Spleen (tissue), 11 donors: ENCODE results near the gene STK35. TPM values are rescaled to one million over a fixed set of nuclear protein-coding genes. Genes with fewer than 3 reads are reported as not detected.

Source experiments
- DNase-seq: peaks from one replicate; pipeline ENCODE4 v3.0.0-alpha.2; 2020
- H3K27ac ChIP-seq, 8 donors: fragments of 200-600 bp; sonication (generic) in 7 of 8; 1 replicate in 4 of 8; 2 replicates in 4 of 8; pipeline versions ENCODE4 v1.5.0 to v1.8.0; 2016 to 2021; ENCODE audit warnings: inconsistent platforms in 4 of 8, mild to moderate bottlenecking in 4 of 8, moderate library complexity in 1 of 8
- H3K27me3 ChIP-seq, 7 donors: fragments of 200-600 bp; sonication (generic) in 6 of 7; replicated peaks in 1 of 7; 1 replicate in 4 of 7; 2 replicates in 3 of 7; pipeline versions ENCODE4 v1.5.0 to v1.8.0; 2016 to 2021; ENCODE audit warnings: inconsistent platforms in 3 of 7, mild to moderate bottlenecking in 1 of 7
- H3K36me3 ChIP-seq, 6 donors: fragments of 200-600 bp; sonication (generic) in 5 of 6; 1 replicate in 4 of 6; 2 replicates in 2 of 6; pipeline versions ENCODE4 v1.5.0 to v1.8.0; 2016 to 2021; ENCODE audit warnings: inconsistent platforms in 2 of 6
- H3K4me1 ChIP-seq, 6 donors: fragments of 200-600 bp; sonication (generic) in 5 of 6; 1 replicate in 3 of 6; 2 replicates in 3 of 6; pipeline versions ENCODE4 v1.5.0 to v1.8.0; 2016 to 2021; ENCODE audit warnings: inconsistent platforms in 3 of 6
- H3K4me3 ChIP-seq, 8 donors: fragments of 200-600 bp; sonication (generic) in 7 of 8; 1 replicate in 4 of 8; 2 replicates in 4 of 8; pipeline versions ENCODE4 v1.5.0 to v1.8.0; 2016 to 2021; ENCODE audit warnings: inconsistent platforms in 4 of 8, mild to moderate bottlenecking in 4 of 8, moderate library complexity in 2 of 8
- H3K9me3 ChIP-seq, 8 donors: fragments of 200-600 bp; sonication (generic) in 7 of 8; 1 replicate in 4 of 8; 2 replicates in 4 of 8; pipeline versions ENCODE4 v1.5.0 to v1.8.0; 2016 to 2021; ENCODE audit warnings: inconsistent platforms in 4 of 8
- CTCF ChIP-seq, 11 experiments: fragments of 200-600 bp in 7 of 11; fragments of 450-650 bp in 4 of 11; sonication (generic) in 4 of 11; IDR thresholded peaks in 8 of 11; conservative IDR thresholded peaks in 3 of 11; 1 replicate in 7 of 11; 2 replicates in 4 of 11; pipeline versions ENCODE4 v1.4.0 to v1.8.0; 2016 to 2021; ENCODE audit warnings: antibody characterized with exemption in 11 of 11, inconsistent platforms in 4 of 11, mild to moderate bottlenecking in 1 of 11
- POLR2A ChIP-seq, 3 donors: fragments of 450-650 bp; IDR thresholded peaks; one replicate each; pipeline ENCODE4 v1.5.1; 2017; ENCODE audit warnings: antibody characterized with exemption in 3 of 3, mild to moderate bottlenecking in 1 of 3
- POLR2AphosphoS5 ChIP-seq, 3 donors: sonication (generic); formaldehyde crosslinking; IDR thresholded peaks; one replicate each; pipeline ENCODE4 v1.5.1; 2017; ENCODE audit warnings: antibody characterized with exemption in 3 of 3
- WGBS, 5 donors: extraction: QIAGEN DNeasy Blood & Tissue Kit in 3 of 5; methylation state at CpG; one replicate each; pipeline versions ENCODE4 v1.1.5 to v1.1.7; 2013 to 2018; 5-methylcytosine and 5-hydroxymethylcytosine counted together
- intact Hi-C: fragments of 100-400 bp; cut with DNase I; formaldehyde crosslinking; loops from one replicate; pipeline ENCODE4 v1.15.0; 2023; ENCODE audit warnings: low total_unique reads
- polyA plus RNA-seq, 3 donors: library from polyadenylated mRNA; stranded (reverse); fragments of 200-250 nt; gene quantifications; one replicate each; pipeline ENCODE4 v1.2.1, GENCODE V29; 2013
- total RNA-seq, 7 donors: library from RNA; depleted of rRNA in 3 of 7; stranded (reverse); fragments of >200 nt in 3 of 7; fragmentation: NEBNext Ultra II Directional in 4 of 7; extraction: Animal tissue kit (Norgen Biotek cat#: 25700) in 4 of 7; gene quantifications; one replicate each; pipeline versions ENCODE4 v1.1.0 to v1.2.1, GENCODE V29; 2016 to 2021
- donor health status: healthy with polysubstance abuse.
- donor health status: DM: no; HTN: no; CAD: no; lungs with moderate emphysema.
- donor health status: DM: no; HTN: no; CAD: no.
- donor health status: Bipolar disorder and iron deficiency.
- donor health status: healthy.
- donor health status: DM: no; HTN: no; CAD: no.
- donor health status: DM: yes; HTN: yes; CAD: no.

STK35 gene
- total and polyA plus RNA-seq, 10 donors: 1.8 to 25.4 (median 15.0) TPM

- Histone ChIP-seq H3K4me3 (no peak overlapping the region), H3K27me3 (no peaks in the 10 kb centered on the region), H3K36me3 (peaks cover 0 to 63% (median 19%) of the 10 kb centered on the region in 6 donors), H3K27ac (peak overlapping the region in 2 of 8 donors; percentile 55 to 58), H3K4me1 (peaks cover 10 to 94% (median 58%) of the 10 kb centered on the region in 6 donors), H3K9me3 (no peaks in the 10 kb centered on the region)
- TF ChIP-seq CTCF (IDR thresholded peaks at IDR 0.05 in 8 of 11, conservative IDR thresholded peaks at IDR 0.05 in 3 of 11) (no peak), POLR2A (IDR thresholded peaks at IDR 0.05) (no peak), POLR2AphosphoS5 (IDR thresholded peaks at IDR 0.05) (no peak)
- intact Hi-C loops: no loop called here
- WGBS, 5 donors: 88 to 95% (median 93%) methylated on average over 9 of the region's 9 CpGs
- peak; percentile 58 for DNase-seq
Observed at GRCh38 chr20:2116170-2116940, 14.7 kb downstream of the STK35 start.

GRCh38 chr20:2118783-2119182 is 17.2 kb downstream of the STK35 start:
- TF ChIP-seq POLR2AphosphoS5 (IDR thresholded peaks at IDR 0.05) (no peak), CTCF (IDR thresholded peaks at IDR 0.05 in 8 of 11, conservative IDR thresholded peaks at IDR 0.05 in 3 of 11) (no peak), POLR2A (IDR thresholded peaks at IDR 0.05) (no peak)
- Histone ChIP-seq H3K9me3 (no peaks in the 10 kb centered on the region), H3K36me3 (peaks cover 0 to 66% (median 19%) of the 10 kb centered on the region in 6 donors), H3K27me3 (no peaks in the 10 kb centered on the region), H3K27ac (no peak overlapping the region), H3K4me1 (peaks cover under 1 to 94% (median 50%) of the 10 kb centered on the region in 6 donors), H3K4me3 (no peak overlapping the region)
- intact Hi-C loops: no loop called here
- WGBS, 5 donors: 61 to 74% (median 68%) methylated on average over 3 of the region's 3 CpGs
- DNase-seq: no peak

GRCh38 chr20:2122936-2123335 is 21.3 kb downstream of the STK35 start:
- peak; percentile 52 for DNase-seq
- 79 to 91% (median 88%) methylated on average over 6 of the region's 6 CpGs for WGBS, 5 donors

More at GRCh38 chr20:2122936-2123335, 21.3 kb downstream of the STK35 start:
- peak overlapping the region in 5 of 8 donors; percentile 4 to 47 (median 29) for H3K27ac ChIP-seq
- no peak overlapping the region for H3K4me3 ChIP-seq
- TF ChIP-seq CTCF (IDR thresholded peaks at IDR 0.05 in 8 of 11, conservative IDR thresholded peaks at IDR 0.05 in 3 of 11) (no peak), POLR2AphosphoS5 (IDR thresholded peaks at IDR 0.05) (peak in 2 of 3 donors; percentile 43 to 56)
- peaks cover 7 to 92% (median 53%) of the 10 kb centered on the region in 6 donors for H3K4me1 ChIP-seq
- peaks cover 0 to 53% (median 7%) of the 10 kb centered on the region in 6 donors for H3K36me3 ChIP-seq
- H3K27me3 ChIP-seq: no peaks in the 10 kb centered on the region
- intact Hi-C loops: no loop called here
- no peaks in the 10 kb centered on the region for H3K9me3 ChIP-seq
